Measurements from ENCODE around the gene DEFB125. TPM values are rescaled to one million over a fixed set of nuclear protein-coding genes. Genes with fewer than 3 reads are reported as not detected.

DEFB125 gene
- not detected for total RNA-seq

- Histone ChIP-seq H3K4me1 (no peaks in the 10 kb centered on the region), H3K27me3 (no peaks in the 10 kb centered on the region), H3K36me3 (no peaks in the 10 kb centered on the region), H3K9me3 (no peaks in the 10 kb centered on the region), H3K27ac (no peak within 1 kb of the TSS), H3K4me3 (no peak within 1 kb of the TSS)
- DNase-seq (ENCODE audit: low spot score in 2 of 2): no peak
- TF ChIP-seq CTCF (IDR thresholded peaks at IDR 0.05): no peak
- intact Hi-C loops (cut with DNase I): no loop called here
These were observed at the start of gene DEFB125 for GRCh38 chr20:87401-87800. Gene DEFB125, plus strand, starts transcription at chr20:87672. Its CDS starts 38 bp downstream, at chr20:87710.

GRCh38 chr20:60035-60918 lies 27.2 kb upstream of the DEFB125 start:
- H3K4me1 ChIP-seq: no peaks in the 10 kb centered on the region
- TF ChIP-seq CTCF (IDR thresholded peaks at IDR 0.05): no peak

GRCh38 chr20:61230-61629 lies 26.2 kb upstream of the DEFB125 start:
- Histone ChIP-seq H3K4me1 (no peaks in the 10 kb centered on the region), H3K9me3 (no peaks in the 10 kb centered on the region), H3K4me3 (no peak overlapping the region), H3K27me3 (no peaks in the 10 kb centered on the region), H3K36me3 (no peaks in the 10 kb centered on the region), H3K27ac (no peak overlapping the region)
- no peak for TF ChIP-seq CTCF (IDR thresholded peaks at IDR 0.05)
- intact Hi-C loops (cut with DNase I): no loop called here
- no peak for DNase-seq (ENCODE audit: low spot score in 2 of 2)

More at GRCh38 chr20:60035-60918, 27.2 kb upstream of the DEFB125 start:
- Histone ChIP-seq H3K4me3 (no peak overlapping the region), H3K27ac (no peak overlapping the region), H3K27me3 (no peaks in the 10 kb centered on the region), H3K9me3 (no peaks in the 10 kb centered on the region), H3K36me3 (no peaks in the 10 kb centered on the region)
- intact Hi-C loops (cut with DNase I): no loop called here
- DNase-seq (ENCODE audit: low spot score in 2 of 2): no peak

GRCh38 chr20:61757-62156 lies 25.7 kb upstream of the DEFB125 start:
- Histone ChIP-seq H3K36me3 (no peaks in the 10 kb centered on the region), H3K9me3 (no peaks in the 10 kb centered on the region), H3K4me3 (no peak overlapping the region), H3K27ac (no peak overlapping the region), H3K4me1 (no peaks in the 10 kb centered on the region), H3K27me3 (no peaks in the 10 kb centered on the region)
- intact Hi-C loops (cut with DNase I): no loop called here
- no peak for TF ChIP-seq CTCF (IDR thresholded peaks at IDR 0.05)
- DNase-seq (ENCODE audit: low spot score in 2 of 2): no peak

- H3K36me3 ChIP-seq: no peaks in the 10 kb centered on the region
- DNase-seq (ENCODE audit: low spot score in 2 of 2): no peak
- intact Hi-C loops (cut with DNase I): no loop called here
- no peaks in the 10 kb centered on the region for H3K27me3 ChIP-seq
- no peak overlapping the region for H3K4me3 ChIP-seq
- H3K9me3 ChIP-seq: no peaks in the 10 kb centered on the region
- H3K4me1 ChIP-seq: no peaks in the 10 kb centered on the region
- TF ChIP-seq CTCF (IDR thresholded peaks at IDR 0.05): no peak
- H3K27ac ChIP-seq: no peak overlapping the region
These were observed 25.0 kb upstream of the DEFB125 start for GRCh38 chr20:62487-62886.

Measured in ascending aorta (tissue), 2 donors.